Spleen (tissue), 11 donors: ENCODE results near the gene CDIP1. TPM values are rescaled to one million over a fixed set of nuclear protein-coding genes. Genes with fewer than 3 reads are reported as not detected.

Experiments
- DNase-seq: peaks from one replicate; pipeline ENCODE4 v3.0.0-alpha.2; 2020
- H3K27ac ChIP-seq, 8 donors: fragments of 200-600 bp; sonication (generic) in 7 of 8; 1 replicate in 4 of 8; 2 replicates in 4 of 8; pipeline versions ENCODE4 v1.5.0 to v1.8.0; 2016 to 2021; ENCODE audit warnings: inconsistent platforms in 4 of 8, mild to moderate bottlenecking in 4 of 8, moderate library complexity in 1 of 8
- H3K27me3 ChIP-seq, 7 donors: fragments of 200-600 bp; sonication (generic) in 6 of 7; replicated peaks in 1 of 7; 1 replicate in 4 of 7; 2 replicates in 3 of 7; pipeline versions ENCODE4 v1.5.0 to v1.8.0; 2016 to 2021; ENCODE audit warnings: inconsistent platforms in 3 of 7, mild to moderate bottlenecking in 1 of 7
- H3K36me3 ChIP-seq, 6 donors: fragments of 200-600 bp; sonication (generic) in 5 of 6; 1 replicate in 4 of 6; 2 replicates in 2 of 6; pipeline versions ENCODE4 v1.5.0 to v1.8.0; 2016 to 2021; ENCODE audit warnings: inconsistent platforms in 2 of 6
- H3K4me1 ChIP-seq, 6 donors: fragments of 200-600 bp; sonication (generic) in 5 of 6; 1 replicate in 3 of 6; 2 replicates in 3 of 6; pipeline versions ENCODE4 v1.5.0 to v1.8.0; 2016 to 2021; ENCODE audit warnings: inconsistent platforms in 3 of 6
- H3K4me3 ChIP-seq, 8 donors: fragments of 200-600 bp; sonication (generic) in 7 of 8; 1 replicate in 4 of 8; 2 replicates in 4 of 8; pipeline versions ENCODE4 v1.5.0 to v1.8.0; 2016 to 2021; ENCODE audit warnings: inconsistent platforms in 4 of 8, mild to moderate bottlenecking in 4 of 8, moderate library complexity in 2 of 8
- H3K9me3 ChIP-seq, 8 donors: fragments of 200-600 bp; sonication (generic) in 7 of 8; 1 replicate in 4 of 8; 2 replicates in 4 of 8; pipeline versions ENCODE4 v1.5.0 to v1.8.0; 2016 to 2021; ENCODE audit warnings: inconsistent platforms in 4 of 8
- POLR2A ChIP-seq, 3 donors: fragments of 450-650 bp; IDR thresholded peaks; one replicate each; pipeline ENCODE4 v1.5.1; 2017; ENCODE audit warnings: antibody characterized with exemption in 3 of 3, mild to moderate bottlenecking in 1 of 3
- POLR2AphosphoS5 ChIP-seq, 3 donors: sonication (generic); formaldehyde crosslinking; IDR thresholded peaks; one replicate each; pipeline ENCODE4 v1.5.1; 2017; ENCODE audit warnings: antibody characterized with exemption in 3 of 3
- WGBS, 5 donors: extraction: QIAGEN DNeasy Blood & Tissue Kit in 3 of 5; methylation state at CpG; one replicate each; pipeline versions ENCODE4 v1.1.5 to v1.1.7; 2013 to 2018; 5-methylcytosine and 5-hydroxymethylcytosine counted together
- intact Hi-C: fragments of 100-400 bp; cut with DNase I; formaldehyde crosslinking; loops from one replicate; pipeline ENCODE4 v1.15.0; 2023; ENCODE audit warnings: low total_unique reads
- polyA plus RNA-seq, 3 donors: library from polyadenylated mRNA; stranded (reverse); fragments of 200-250 nt; gene quantifications; one replicate each; pipeline ENCODE4 v1.2.1, GENCODE V29; 2013
- total RNA-seq, 7 donors: library from RNA; depleted of rRNA in 3 of 7; stranded (reverse); fragments of >200 nt in 3 of 7; fragmentation: NEBNext Ultra II Directional in 4 of 7; extraction: Animal tissue kit (Norgen Biotek cat#: 25700) in 4 of 7; gene quantifications; one replicate each; pipeline versions ENCODE4 v1.1.0 to v1.2.1, GENCODE V29; 2016 to 2021
- TF ChIP-seq, protein P1 (sequence below), 11 experiments: fragments of 200-600 bp in 7 of 11; fragments of 450-650 bp in 4 of 11; sonication (generic) in 4 of 11; IDR thresholded peaks in 8 of 11; conservative IDR thresholded peaks in 3 of 11; 1 replicate in 7 of 11; 2 replicates in 4 of 11; pipeline versions ENCODE4 v1.4.0 to v1.8.0; 2016 to 2021; ENCODE audit warnings: antibody characterized with exemption in 11 of 11, inconsistent platforms in 4 of 11, mild to moderate bottlenecking in 1 of 11
- donor health status: healthy with polysubstance abuse.
- donor health status: DM: no; HTN: no; CAD: no; lungs with moderate emphysema.
- donor health status: DM: no; HTN: no; CAD: no.
- donor health status: Bipolar disorder and iron deficiency.
- donor health status: healthy.
- donor health status: DM: no; HTN: no; CAD: no.
- donor health status: DM: yes; HTN: yes; CAD: no.

Gene CDIP1
- total and polyA plus RNA-seq, 10 donors, result 9.6 to 26.9 (median 19.2) TPM

DNA sequence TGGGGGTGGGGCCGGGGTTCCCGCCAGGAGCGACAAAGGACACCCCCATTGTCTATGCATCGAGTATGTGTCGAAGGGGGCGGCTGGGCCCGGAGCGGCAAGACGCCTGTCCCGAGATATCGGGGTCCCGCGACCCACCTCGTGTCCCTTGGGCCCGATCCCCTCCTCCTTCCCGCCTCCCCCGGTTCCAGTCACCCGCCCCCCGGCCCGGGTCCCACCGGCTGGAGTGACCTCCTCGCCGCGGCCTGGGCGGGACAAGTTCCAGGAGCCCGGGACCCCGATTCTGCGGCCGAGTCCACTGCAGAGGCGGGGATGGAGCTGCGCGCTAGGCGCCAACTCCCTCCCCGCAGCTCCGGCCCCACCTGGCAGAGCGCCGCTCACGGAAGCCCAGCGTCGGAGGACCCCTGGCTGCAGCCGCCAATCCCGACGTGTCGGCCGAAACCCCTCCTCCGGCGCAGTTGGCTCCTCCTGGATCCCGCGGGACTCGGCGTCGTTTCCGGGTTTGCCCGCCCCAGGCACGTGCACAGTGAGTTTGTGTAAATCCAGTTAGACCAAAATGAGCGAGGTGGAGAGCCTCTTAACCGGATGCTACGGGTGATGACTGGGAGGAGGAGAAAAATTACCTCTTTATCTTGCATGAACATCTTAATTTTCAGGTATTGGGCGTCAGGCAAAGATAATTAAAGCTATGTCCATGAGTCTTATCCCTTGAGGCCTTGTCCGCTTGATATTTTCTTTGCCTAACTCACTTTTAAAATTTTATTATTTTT lies 64.2 kb downstream of the CDIP1 start, which contains the start of gene NMRAL1:
TSS of gene NMRAL1 (minus strand) at position 434 of the 770 bp plus-strand sequence. CDS start 493 bp downstream, outside the sequence.
- H3K4me3 ChIP-seq, result peak within 1 kb of the TSS; percentile 51 to 78 (median 68)
- H3K9me3 ChIP-seq, result no peaks in the 10 kb centered on the region
- intact Hi-C loops, result no loop called here
- 2 to 4% (median 3%) methylated on average over 33 to 60 of the region's 60 CpGs for WGBS, 5 donors
- H3K27me3 ChIP-seq, result no peaks in the 10 kb centered on the region
- peaks cover 0 to 20% (median 3%) of the 10 kb centered on the region in 6 donors for H3K36me3 ChIP-seq
- peak within 1 kb of the TSS; percentile 78 to 96 (median 86) for H3K27ac ChIP-seq
- TF ChIP-seq, protein P1, sequence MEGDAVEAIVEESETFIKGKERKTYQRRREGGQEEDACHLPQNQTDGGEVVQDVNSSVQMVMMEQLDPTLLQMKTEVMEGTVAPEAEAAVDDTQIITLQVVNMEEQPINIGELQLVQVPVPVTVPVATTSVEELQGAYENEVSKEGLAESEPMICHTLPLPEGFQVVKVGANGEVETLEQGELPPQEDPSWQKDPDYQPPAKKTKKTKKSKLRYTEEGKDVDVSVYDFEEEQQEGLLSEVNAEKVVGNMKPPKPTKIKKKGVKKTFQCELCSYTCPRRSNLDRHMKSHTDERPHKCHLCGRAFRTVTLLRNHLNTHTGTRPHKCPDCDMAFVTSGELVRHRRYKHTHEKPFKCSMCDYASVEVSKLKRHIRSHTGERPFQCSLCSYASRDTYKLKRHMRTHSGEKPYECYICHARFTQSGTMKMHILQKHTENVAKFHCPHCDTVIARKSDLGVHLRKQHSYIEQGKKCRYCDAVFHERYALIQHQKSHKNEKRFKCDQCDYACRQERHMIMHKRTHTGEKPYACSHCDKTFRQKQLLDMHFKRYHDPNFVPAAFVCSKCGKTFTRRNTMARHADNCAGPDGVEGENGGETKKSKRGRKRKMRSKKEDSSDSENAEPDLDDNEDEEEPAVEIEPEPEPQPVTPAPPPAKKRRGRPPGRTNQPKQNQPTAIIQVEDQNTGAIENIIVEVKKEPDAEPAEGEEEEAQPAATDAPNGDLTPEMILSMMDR (IDR thresholded peaks at IDR 0.05 in 8 of 11, conservative IDR thresholded peaks at IDR 0.05 in 3 of 11), result peak in 3 of 11 experiments; percentile 8 to 31 (median 28)
- peak in 1 of 3 donors; percentile 34 for TF ChIP-seq POLR2A (IDR thresholded peaks at IDR 0.05)
- peak; percentile 88 to 92 (median 88) for TF ChIP-seq POLR2AphosphoS5 (IDR thresholded peaks at IDR 0.05)
- H3K4me1 ChIP-seq, result peaks cover 22 to 72% (median 57%) of the 10 kb centered on the region in 6 donors
- peak; percentile 95 for DNase-seq

DNA sequence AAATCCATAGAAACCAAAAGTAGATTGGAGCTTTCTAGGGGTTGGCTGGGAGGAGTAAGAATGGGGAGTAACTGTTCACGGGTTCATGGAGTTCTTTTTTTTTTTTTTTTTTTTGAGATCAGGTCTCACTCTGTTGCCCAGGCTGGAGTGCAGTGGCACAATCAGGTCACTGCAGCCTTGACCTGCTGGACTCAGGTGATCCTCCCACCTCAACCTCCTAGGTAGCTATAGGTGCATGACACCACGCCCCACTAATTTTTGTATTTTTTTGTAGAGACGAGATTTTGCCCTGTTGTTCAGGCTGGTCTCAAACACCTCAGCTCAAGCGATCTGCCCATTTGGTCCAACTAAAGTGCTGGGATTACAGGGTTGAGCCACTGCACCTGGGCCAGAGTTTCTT lies 65.7 kb downstream of the CDIP1 start:
- Histone ChIP-seq H3K9me3 (no peaks in the 10 kb centered on the region), H3K36me3 (peaks cover 0 to 25% (median 14%) of the 10 kb centered on the region in 6 donors), H3K27ac (no peak overlapping the region), H3K4me3 (no peak overlapping the region), H3K4me1 (peaks cover 16 to 62% (median 43%) of the 10 kb centered on the region in 6 donors), H3K27me3 (no peaks in the 10 kb centered on the region)
- 58 to 80% (median 73%) methylated on average over 4 of the region's 4 CpGs for WGBS, 5 donors
- no peak for TF ChIP-seq POLR2AphosphoS5 (IDR thresholded peaks at IDR 0.05)
- TF ChIP-seq, protein P1 (IDR thresholded peaks at IDR 0.05 in 8 of 11, conservative IDR thresholded peaks at IDR 0.05 in 3 of 11), result no peak
- TF ChIP-seq POLR2A (IDR thresholded peaks at IDR 0.05), result no peak
- no peak for DNase-seq
- intact Hi-C loops, result no loop called here

DNA sequence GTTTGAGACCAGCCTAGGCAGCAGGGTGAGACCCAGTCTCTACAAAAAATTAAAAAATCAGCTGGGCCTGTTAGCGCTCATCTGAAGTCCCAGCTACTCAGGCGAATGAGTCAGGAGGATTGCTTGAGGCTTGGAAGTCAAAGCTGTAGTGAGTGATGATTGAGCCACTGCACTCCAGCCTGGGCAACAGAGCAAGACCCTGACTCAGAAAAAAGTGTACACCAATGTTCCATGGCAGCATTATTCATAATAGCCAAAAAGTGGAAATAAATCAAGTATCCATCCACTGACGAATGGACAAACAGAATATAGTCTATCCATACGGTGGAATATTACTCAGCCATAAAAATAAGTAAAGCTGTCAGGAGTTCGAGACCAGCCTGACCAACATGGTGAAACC lies 66.7 kb downstream of the CDIP1 start:
- peaks cover 0 to 35% (median 18%) of the 10 kb centered on the region in 6 donors for H3K36me3 ChIP-seq
- DNase-seq, result no peak
- no peaks in the 10 kb centered on the region for H3K9me3 ChIP-seq
- intact Hi-C loops, result no loop called here
- 91 to 99% (median 96%) methylated on average over 5 of the region's 5 CpGs for whole genome bisulfite sequencing, 5 donors
- H3K4me3 ChIP-seq, result no peak overlapping the region
- H3K27me3 ChIP-seq, result no peaks in the 10 kb centered on the region
- H3K27ac ChIP-seq, result no peak overlapping the region
- TF ChIP-seq POLR2A (IDR thresholded peaks at IDR 0.05) (no peak), POLR2AphosphoS5 (IDR thresholded peaks at IDR 0.05) (no peak)
- TF ChIP-seq, protein P1 (IDR thresholded peaks at IDR 0.05 in 8 of 11, conservative IDR thresholded peaks at IDR 0.05 in 3 of 11), result no peak
- peaks cover 11 to 60% (median 33%) of the 10 kb centered on the region in 6 donors for H3K4me1 ChIP-seq

DNA sequence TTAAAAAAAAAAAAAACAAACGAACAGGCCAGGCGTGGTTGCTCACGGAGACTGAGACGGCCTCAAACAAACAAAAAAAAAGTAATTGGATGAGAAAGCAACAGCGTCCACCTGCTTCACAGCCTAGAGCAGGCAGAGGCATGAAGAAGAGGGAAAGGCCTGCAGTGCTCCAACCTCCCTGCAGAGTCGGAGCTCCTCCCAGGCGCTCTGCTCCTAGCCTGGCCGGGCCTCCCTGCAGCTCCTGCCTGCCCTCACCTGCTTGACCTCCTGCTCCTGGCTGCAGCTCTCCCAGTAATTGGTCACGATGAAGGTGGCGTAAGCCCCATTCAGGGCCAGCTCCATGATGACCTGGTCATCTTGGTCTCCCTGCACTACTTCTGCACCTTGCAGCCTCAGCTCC lies 69.6 kb downstream of the CDIP1 start:
- intact Hi-C loops, result no loop called here
- no peak for DNase-seq
- H3K27me3 ChIP-seq, result no peaks in the 10 kb centered on the region
- TF ChIP-seq, protein P1 (IDR thresholded peaks at IDR 0.05 in 8 of 11, conservative IDR thresholded peaks at IDR 0.05 in 3 of 11), result no peak
- TF ChIP-seq POLR2AphosphoS5 (IDR thresholded peaks at IDR 0.05) (no peak), POLR2A (IDR thresholded peaks at IDR 0.05) (no peak)
- no peak overlapping the region for H3K4me3 ChIP-seq
- peaks cover 0 to 64% (median 35%) of the 10 kb centered on the region in 6 donors for H3K36me3 ChIP-seq
- H3K27ac ChIP-seq, result no peak overlapping the region
- H3K4me1 ChIP-seq, result peaks cover 0 to 58% (median 15%) of the 10 kb centered on the region in 6 donors
- 91 to 97% (median 95%) methylated on average over 10 of the region's 10 CpGs for WGBS, 5 donors
- no peaks in the 10 kb centered on the region for H3K9me3 ChIP-seq
